ENCODE results near the gene CHST1. TPM values are rescaled to one million over a fixed set of nuclear protein-coding genes. Genes with fewer than 3 reads are reported as not detected.

CHST1 gene
- 3.0 TPM for polyA plus RNA-seq
- long read RNA-seq, donor 1, partial matches to known transcripts, result 0 of 1 reads
- long read RNA-seq, donor 1, other reads (novel, unspliced or antisense), result 0 of 1 reads
- long read RNA-seq, donor 2, result 0 reads
- long read RNA-seq, donor 3, result 0 reads
- long read RNA-seq, donor 4, result 0 reads
- long read RNA-seq, donor 5, partial matches to known transcripts, result 0 of 4 reads
- long read RNA-seq, donor 5, other reads (novel, unspliced or antisense), result 0 of 4 reads
- long read RNA-seq, donor 6, partial matches to known transcripts, result 0 of 1 reads
- long read RNA-seq, donor 6, other reads (novel, unspliced or antisense), result 0 of 1 reads
- long read RNA-seq, donor 7, partial matches to known transcripts, result 0 of 4 reads
- long read RNA-seq, donor 7, other reads (novel, unspliced or antisense), result 0 of 4 reads
- long read RNA-seq, donor 8, partial matches to known transcripts, result 0 of 4 reads
- long read RNA-seq, donor 8, other reads (novel, unspliced or antisense), result 0 of 4 reads
- long read RNA-seq, donor 9, result 0 reads
- long read RNA-seq, donor 10, partial matches to known transcripts, result 0 of 4 reads
- long read RNA-seq, donor 10, other reads (novel, unspliced or antisense), result 0 of 4 reads
- long read RNA-seq, donor 11, partial matches to known transcripts, result 0 of 1 reads
- long read RNA-seq, donor 11, other reads (novel, unspliced or antisense), result 0 of 1 reads

GRCh38 chr11:45665206-45665932 lies at the start of gene CHST1:
Gene CHST1, minus strand, starts transcription at chr11:45665622. Its CDS starts 14,699 bp downstream, at chr11:45650923.
- H3K27ac ChIP-seq (ENCODE audit: low read length), result no peak within 1 kb of the TSS
- peak in 1 of 2 donors; percentile 35 for DNase-seq
- H3K9me3 ChIP-seq (ENCODE audit: control insufficient read depth, low read depth, low read length), result no peaks in the 10 kb centered on the region
- peaks cover 81% of the 10 kb centered on the region for H3K27me3 ChIP-seq (ENCODE audit: control insufficient read depth, insufficient read depth, low read length)
- H3K36me3 ChIP-seq (ENCODE audit: control insufficient read depth, insufficient read depth, low read length), result no peaks in the 10 kb centered on the region
- H3K4me1 ChIP-seq (ENCODE audit: control insufficient read depth, insufficient read depth, low read length), result peaks cover 14% of the 10 kb centered on the region
- WGBS (ENCODE audit: insufficient coverage, low lambda C conversion rate), result no CpG with 5 or more reads among the region's 96 CpGs
- peak within 1 kb of the TSS; percentile 33 for H3K4me3 ChIP-seq (ENCODE audit: low read length)

GRCh38 chr11:45713573-45713972 lies 48.2 kb upstream of the CHST1 start:
- Histone ChIP-seq H3K27ac (ENCODE audit: low read length) (no peak overlapping the region), H3K4me3 (ENCODE audit: low read length) (no peak overlapping the region), H3K27me3 (ENCODE audit: control insufficient read depth, insufficient read depth, low read length) (peaks cover 28% of the 10 kb centered on the region), H3K36me3 (ENCODE audit: control insufficient read depth, insufficient read depth, low read length) (no peaks in the 10 kb centered on the region), H3K4me1 (ENCODE audit: control insufficient read depth, insufficient read depth, low read length) (no peaks in the 10 kb centered on the region), H3K9me3 (ENCODE audit: control insufficient read depth, low read depth, low read length) (no peaks in the 10 kb centered on the region)
- DNase-seq, result no peak
- no CpG with 5 or more reads among the region's 2 CpGs for WGBS (ENCODE audit: insufficient coverage, low lambda C conversion rate)

GRCh38 chr11:45710561-45710960 lies 45.1 kb upstream of the CHST1 start:
- no CpG with 5 or more reads among the region's 1 CpG for WGBS (ENCODE audit: insufficient coverage, low lambda C conversion rate)
- DNase-seq, result no peak
- H3K4me3 ChIP-seq (ENCODE audit: low read length), result no peak overlapping the region
- no peaks in the 10 kb centered on the region for H3K36me3 ChIP-seq (ENCODE audit: control insufficient read depth, insufficient read depth, low read length)
- H3K9me3 ChIP-seq (ENCODE audit: control insufficient read depth, low read depth, low read length), result no peaks in the 10 kb centered on the region
- H3K27ac ChIP-seq (ENCODE audit: low read length), result no peak overlapping the region
- H3K4me1 ChIP-seq (ENCODE audit: control insufficient read depth, insufficient read depth, low read length), result no peaks in the 10 kb centered on the region
- peaks cover 43% of the 10 kb centered on the region for H3K27me3 ChIP-seq (ENCODE audit: control insufficient read depth, insufficient read depth, low read length)

- no peaks in the 10 kb centered on the region for H3K4me1 ChIP-seq (ENCODE audit: control insufficient read depth, insufficient read depth, low read length)
- no peaks in the 10 kb centered on the region for H3K36me3 ChIP-seq (ENCODE audit: control insufficient read depth, insufficient read depth, low read length)
- H3K27ac ChIP-seq (ENCODE audit: low read length), result no peak overlapping the region
- 86% methylated on average over 2 of the region's 6 CpGs for WGBS (ENCODE audit: insufficient coverage, low lambda C conversion rate)
- peaks cover 40% of the 10 kb centered on the region for H3K27me3 ChIP-seq (ENCODE audit: control insufficient read depth, insufficient read depth, low read length)
- no peaks in the 10 kb centered on the region for H3K9me3 ChIP-seq (ENCODE audit: control insufficient read depth, low read depth, low read length)
- no peak overlapping the region for H3K4me3 ChIP-seq (ENCODE audit: low read length)
- DNase-seq, result no peak
Observed at GRCh38 chr11:45708887-45709663, 43.7 kb upstream of the CHST1 start.

GRCh38 chr11:45704635-45705034 lies 39.2 kb upstream of the CHST1 start:
- no CpG with 5 or more reads among the region's 2 CpGs for WGBS (ENCODE audit: insufficient coverage, low lambda C conversion rate)
- Histone ChIP-seq H3K27me3 (ENCODE audit: control insufficient read depth, insufficient read depth, low read length) (peaks cover 38% of the 10 kb centered on the region), H3K36me3 (ENCODE audit: control insufficient read depth, insufficient read depth, low read length) (no peaks in the 10 kb centered on the region), H3K9me3 (ENCODE audit: control insufficient read depth, low read depth, low read length) (no peaks in the 10 kb centered on the region), H3K4me3 (ENCODE audit: low read length) (no peak overlapping the region), H3K27ac (ENCODE audit: low read length) (no peak overlapping the region), H3K4me1 (ENCODE audit: control insufficient read depth, insufficient read depth, low read length) (no peaks in the 10 kb centered on the region)
- DNase-seq, result no peak

DNA sequence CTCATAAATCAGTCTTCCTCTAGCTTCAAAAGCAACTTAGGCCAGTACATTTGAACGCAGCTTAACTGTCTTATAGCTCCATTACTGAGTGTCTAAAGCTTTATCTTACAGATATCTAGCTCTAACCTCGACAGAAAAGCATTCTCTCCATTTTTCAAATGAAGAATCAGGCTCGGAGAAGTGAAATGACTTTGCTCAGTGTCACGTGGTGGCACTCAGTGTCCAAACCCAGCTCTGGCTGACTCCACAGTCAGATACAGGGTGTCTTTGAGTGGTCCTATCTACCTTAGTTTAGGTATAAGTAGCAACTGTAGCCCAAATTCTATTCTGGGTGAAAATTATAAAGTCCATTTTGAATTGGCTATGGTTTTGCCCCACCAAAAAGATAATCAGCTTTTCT lies 38.7 kb upstream of the CHST1 start:
- H3K4me3 ChIP-seq (ENCODE audit: low read length), result no peak overlapping the region
- no peak for DNase-seq
- peaks cover 37% of the 10 kb centered on the region for H3K27me3 ChIP-seq (ENCODE audit: control insufficient read depth, insufficient read depth, low read length)
- 10% methylated on average over 2 of the region's 4 CpGs for WGBS (ENCODE audit: insufficient coverage, low lambda C conversion rate)
- no peak overlapping the region for H3K27ac ChIP-seq (ENCODE audit: low read length)
- no peaks in the 10 kb centered on the region for H3K9me3 ChIP-seq (ENCODE audit: control insufficient read depth, low read depth, low read length)
- H3K36me3 ChIP-seq (ENCODE audit: control insufficient read depth, insufficient read depth, low read length), result no peaks in the 10 kb centered on the region
- H3K4me1 ChIP-seq (ENCODE audit: control insufficient read depth, insufficient read depth, low read length), result no peaks in the 10 kb centered on the region

DNA sequence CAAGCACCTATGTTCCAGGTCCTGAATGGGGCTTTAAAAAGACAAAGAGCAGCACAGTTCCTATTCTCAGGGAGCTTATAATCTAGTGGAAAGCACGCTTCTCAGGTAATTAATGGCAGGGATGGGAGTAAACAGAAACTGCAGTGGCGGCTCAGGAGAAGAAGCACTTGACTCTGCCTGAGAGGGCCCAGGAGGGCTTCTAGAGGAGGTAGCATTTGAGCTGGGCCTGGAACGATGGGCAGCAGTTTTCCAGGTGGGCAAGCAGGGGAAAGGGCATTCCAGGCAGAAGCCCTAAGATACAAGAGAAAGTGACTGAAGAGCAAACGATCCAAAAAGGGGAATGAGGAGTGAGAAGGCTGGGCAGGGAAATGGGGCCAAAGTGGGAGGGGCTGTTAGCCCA lies 37.1 kb upstream of the CHST1 start:
- H3K4me1 ChIP-seq (ENCODE audit: control insufficient read depth, insufficient read depth, low read length), result no peaks in the 10 kb centered on the region
- H3K36me3 ChIP-seq (ENCODE audit: control insufficient read depth, insufficient read depth, low read length), result no peaks in the 10 kb centered on the region
- H3K27me3 ChIP-seq (ENCODE audit: control insufficient read depth, insufficient read depth, low read length), result peaks cover 28% of the 10 kb centered on the region
- no peak overlapping the region for H3K27ac ChIP-seq (ENCODE audit: low read length)
- no peak overlapping the region for H3K4me3 ChIP-seq (ENCODE audit: low read length)
- DNase-seq, result no peak
- WGBS (ENCODE audit: insufficient coverage, low lambda C conversion rate), result no CpG with 5 or more reads among the region's 4 CpGs
- no peaks in the 10 kb centered on the region for H3K9me3 ChIP-seq (ENCODE audit: control insufficient read depth, low read depth, low read length)

- Histone ChIP-seq H3K27me3 (ENCODE audit: control insufficient read depth, insufficient read depth, low read length) (peaks cover 26% of the 10 kb centered on the region), H3K27ac (ENCODE audit: low read length) (no peak overlapping the region), H3K9me3 (ENCODE audit: control insufficient read depth, low read depth, low read length) (no peaks in the 10 kb centered on the region), H3K4me3 (ENCODE audit: low read length) (no peak overlapping the region), H3K4me1 (ENCODE audit: control insufficient read depth, insufficient read depth, low read length) (no peaks in the 10 kb centered on the region), H3K36me3 (ENCODE audit: control insufficient read depth, insufficient read depth, low read length) (no peaks in the 10 kb centered on the region)
- WGBS (ENCODE audit: insufficient coverage, low lambda C conversion rate), result no CpG with 5 or more reads among the region's 8 CpGs
- no peak for DNase-seq
Observed at GRCh38 chr11:45698777-45699497, 33.5 kb upstream of the CHST1 start.

GRCh38 chr11:45692808-45693453 lies 27.5 kb upstream of the CHST1 start:
- no peaks in the 10 kb centered on the region for H3K4me1 ChIP-seq (ENCODE audit: control insufficient read depth, insufficient read depth, low read length)
- DNase-seq, result no peak
- H3K27ac ChIP-seq (ENCODE audit: low read length), result no peak overlapping the region
- no peak overlapping the region for H3K4me3 ChIP-seq (ENCODE audit: low read length)
- H3K27me3 ChIP-seq (ENCODE audit: control insufficient read depth, insufficient read depth, low read length), result peaks cover 17% of the 10 kb centered on the region
- WGBS (ENCODE audit: insufficient coverage, low lambda C conversion rate), result no CpG with 5 or more reads among the region's 10 CpGs
- H3K9me3 ChIP-seq (ENCODE audit: control insufficient read depth, low read depth, low read length), result no peaks in the 10 kb centered on the region
- no peaks in the 10 kb centered on the region for H3K36me3 ChIP-seq (ENCODE audit: control insufficient read depth, insufficient read depth, low read length)
